Prostate gland (tissue), 2 donors: ENCODE results near the gene TMEM132A. TPM values are rescaled to one million over a fixed set of nuclear protein-coding genes. Genes with fewer than 3 reads are reported as not detected.
A peak's percentile ranks its signal among the peaks of the same experiment; 100 is the strongest.

ENCODE experiments used
- DNase-seq: peaks from one replicate; pipeline ENCODE4 v3.0.0-alpha.2; 2019; ENCODE audit warnings: low spot score
- H3K27ac ChIP-seq, 2 donors: fragments of 200-600 bp; sonication (generic); 2 replicates each; pipeline ENCODE4 v1.5.1; 2017 to 2019
- H3K27me3 ChIP-seq: fragments of 200-600 bp; sonication (generic); replicated peaks from 2 replicates; pipeline ENCODE4 v1.5.1; 2019; ENCODE audit not compliant: insufficient read depth
- H3K36me3 ChIP-seq, 2 donors: fragments of 200-600 bp; sonication (generic); 1 replicate in 1 of 2; 2 replicates in 1 of 2; pipeline versions ENCODE4 v1.5.1 to v1.8.1; 2017 to 2019
- H3K4me1 ChIP-seq: fragments of 200-600 bp; sonication (generic); replicated peaks from 2 replicates; pipeline ENCODE4 v1.5.1; 2019
- H3K4me3 ChIP-seq, 2 donors: fragments of 200-600 bp; sonication (generic); 2 replicates each; pipeline ENCODE4 v1.5.1; 2017 to 2019
- H3K9me3 ChIP-seq: fragments of 200-600 bp; sonication (generic); 2 replicates; pipeline ENCODE4 v1.5.1; 2017
- POLR2A ChIP-seq: fragments of 450-650 bp; IDR thresholded peaks from one replicate; pipeline ENCODE4 v1.6.1; 2016; ENCODE audit warnings: antibody characterized with exemption, mild to moderate bottlenecking
- POLR2AphosphoS5 ChIP-seq: sonication (generic); formaldehyde crosslinking; IDR thresholded peaks from one replicate; pipeline ENCODE4 v1.6.1; 2017; ENCODE audit warnings: antibody characterized with exemption
- WGBS: methylation state at CpG from one replicate; pipeline ENCODE4 v1.1.5; 2018; 5-methylcytosine and 5-hydroxymethylcytosine counted together
- intact Hi-C: fragments of 100-400 bp; cut with DNase I; formaldehyde crosslinking; loops from one replicate; pipeline ENCODE4 v1.14.2; 2022
- total RNA-seq, 2 donors: library from RNA; depleted of rRNA; stranded (reverse); fragments of >200 nt; gene quantifications; one replicate each; pipeline ENCODE4 v1.1.0, GENCODE V29; 2016
- TF ChIP-seq, protein P1 (sequence below), 4 experiments: fragments of 200-600 bp in 2 of 4; fragments of 450-650 bp in 2 of 4; sonication (generic) in 2 of 4; IDR thresholded peaks; 1 replicate in 3 of 4; 2 replicates in 1 of 4; pipeline ENCODE4 v1.5.1; 2016 to 2019; ENCODE audit warnings: antibody characterized with exemption in 4 of 4, mild to moderate bottlenecking in 2 of 4, moderate library complexity in 2 of 4

The TMEM132A gene
- total RNA-seq, 2 donors from 2014 or later: 18.7 to 44.5 TPM

DNA sequence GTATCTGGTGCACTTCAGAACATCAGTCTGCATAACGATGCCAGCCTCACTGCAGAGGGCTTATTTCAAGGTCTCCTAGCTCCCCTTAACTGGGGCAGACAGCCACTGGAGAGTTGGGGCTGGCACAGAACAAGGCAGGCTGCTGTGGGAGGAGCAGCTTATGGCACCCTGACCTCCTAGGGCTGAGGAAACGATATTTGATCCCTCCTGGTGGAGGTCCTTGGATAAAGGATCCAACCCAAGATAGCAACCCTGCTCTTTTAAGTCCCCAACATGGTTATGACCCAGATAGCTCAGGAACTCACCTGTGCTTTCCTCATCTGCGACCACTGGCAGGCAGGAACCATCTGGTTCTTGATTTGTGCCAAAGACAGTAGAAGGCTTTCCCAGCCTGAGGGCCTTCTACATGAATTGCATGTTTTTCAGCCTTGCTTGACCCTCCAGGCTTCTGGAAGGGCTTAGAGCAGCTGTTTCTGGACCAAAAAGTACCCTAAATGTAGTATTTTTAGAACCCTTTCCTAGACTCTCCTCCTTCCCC, 7.5 kb upstream of the TMEM132A start:
- Histone ChIP-seq H3K9me3 (no peaks in the 10 kb centered on the region), H3K4me3 (no peak overlapping the region), H3K27ac (no peak overlapping the region), H3K27me3 (no peaks in the 10 kb centered on the region), H3K4me1 (peaks cover 21% of the 10 kb centered on the region), H3K36me3 (peaks cover 6 to 9% of the 10 kb centered on the region in 2 donors)
- no peak for TF ChIP-seq POLR2AphosphoS5
- no peak for TF ChIP-seq POLR2A
- TF ChIP-seq, protein P1, sequence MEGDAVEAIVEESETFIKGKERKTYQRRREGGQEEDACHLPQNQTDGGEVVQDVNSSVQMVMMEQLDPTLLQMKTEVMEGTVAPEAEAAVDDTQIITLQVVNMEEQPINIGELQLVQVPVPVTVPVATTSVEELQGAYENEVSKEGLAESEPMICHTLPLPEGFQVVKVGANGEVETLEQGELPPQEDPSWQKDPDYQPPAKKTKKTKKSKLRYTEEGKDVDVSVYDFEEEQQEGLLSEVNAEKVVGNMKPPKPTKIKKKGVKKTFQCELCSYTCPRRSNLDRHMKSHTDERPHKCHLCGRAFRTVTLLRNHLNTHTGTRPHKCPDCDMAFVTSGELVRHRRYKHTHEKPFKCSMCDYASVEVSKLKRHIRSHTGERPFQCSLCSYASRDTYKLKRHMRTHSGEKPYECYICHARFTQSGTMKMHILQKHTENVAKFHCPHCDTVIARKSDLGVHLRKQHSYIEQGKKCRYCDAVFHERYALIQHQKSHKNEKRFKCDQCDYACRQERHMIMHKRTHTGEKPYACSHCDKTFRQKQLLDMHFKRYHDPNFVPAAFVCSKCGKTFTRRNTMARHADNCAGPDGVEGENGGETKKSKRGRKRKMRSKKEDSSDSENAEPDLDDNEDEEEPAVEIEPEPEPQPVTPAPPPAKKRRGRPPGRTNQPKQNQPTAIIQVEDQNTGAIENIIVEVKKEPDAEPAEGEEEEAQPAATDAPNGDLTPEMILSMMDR (IDR thresholded peaks at IDR 0.05): no peak
- intact Hi-C loops: no loop called here
- DNase-seq: no peak
- 61% methylated on average over 3 of the region's 3 CpGs for WGBS

DNA sequence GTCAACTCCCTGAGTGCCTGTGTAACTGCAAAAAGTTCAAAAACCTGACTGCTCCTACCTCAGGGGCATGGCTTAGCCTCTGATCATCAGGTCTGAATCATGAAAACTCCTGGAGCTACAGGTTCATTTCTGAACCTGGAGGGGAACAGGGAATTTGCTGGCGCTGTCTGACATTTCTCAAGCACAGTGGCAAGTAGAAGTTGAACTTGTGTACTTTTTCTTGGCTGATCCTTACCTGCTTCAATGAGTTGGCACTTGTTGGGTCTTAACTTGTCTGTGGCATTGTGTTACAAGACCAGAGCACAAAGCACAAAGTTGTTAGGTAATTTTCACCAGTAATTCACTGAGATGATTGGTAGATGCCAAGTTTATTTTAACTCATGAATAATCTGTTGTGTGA, 7.0 kb upstream of the TMEM132A start:
- Histone ChIP-seq H3K4me3 (no peak overlapping the region), H3K36me3 (peaks cover 9 to 14% of the 10 kb centered on the region in 2 donors), H3K9me3 (no peaks in the 10 kb centered on the region), H3K27me3 (no peaks in the 10 kb centered on the region), H3K4me1 (peaks cover 21% of the 10 kb centered on the region), H3K27ac (no peak overlapping the region)
- intact Hi-C loops: no loop called here
- 53% methylated on average over 1 of the region's 1 CpG for WGBS
- no peak for TF ChIP-seq POLR2A
- TF ChIP-seq POLR2AphosphoS5: peak; percentile 36
- TF ChIP-seq, protein P1 (IDR thresholded peaks at IDR 0.05): no peak
- no peak for DNase-seq

DNA sequence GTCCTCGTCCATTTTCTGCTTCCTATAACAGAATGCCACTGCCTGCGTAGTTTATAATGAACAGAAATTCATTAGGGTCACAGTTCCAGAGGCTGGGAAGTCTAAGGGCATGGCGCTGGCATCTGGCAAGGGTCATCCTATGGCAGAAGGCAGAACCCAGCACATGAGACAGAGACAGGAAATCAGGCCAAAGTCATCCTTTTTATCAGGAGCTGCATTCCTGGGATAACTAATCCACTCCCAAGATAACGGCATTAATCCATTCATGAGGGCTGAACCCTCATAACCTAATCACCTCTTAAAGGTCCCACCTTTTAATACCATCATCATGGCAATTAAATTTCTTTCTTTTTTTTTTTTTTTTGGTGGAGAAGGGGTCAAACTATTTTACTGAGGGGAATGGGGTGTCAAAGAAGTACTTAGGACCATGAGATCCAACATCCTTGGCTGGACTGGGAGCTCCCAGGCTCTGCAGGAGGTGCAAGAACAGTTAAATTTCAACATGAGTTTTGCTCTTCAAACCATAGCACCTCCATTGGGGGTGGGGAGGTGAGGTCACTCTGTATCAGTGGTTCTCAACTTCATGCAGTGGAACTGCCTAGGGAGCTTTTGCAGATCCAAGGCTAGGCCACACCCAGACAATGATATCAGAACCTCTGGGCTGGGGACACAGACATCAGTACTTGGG, 5.9 kb upstream of the TMEM132A start:
- 91% methylated on average over 4 of the region's 4 CpGs for WGBS
- DNase-seq: no peak
- intact Hi-C loops: no loop called here
- H3K4me3 ChIP-seq: no peak overlapping the region
- peaks cover 9 to 17% of the 10 kb centered on the region in 2 donors for H3K36me3 ChIP-seq
- peaks cover 12% of the 10 kb centered on the region for H3K4me1 ChIP-seq
- H3K9me3 ChIP-seq: no peaks in the 10 kb centered on the region
- H3K27ac ChIP-seq: no peak overlapping the region
- TF ChIP-seq, protein P1 (IDR thresholded peaks at IDR 0.05): no peak
- TF ChIP-seq POLR2A (no peak), POLR2AphosphoS5 (no peak)
- H3K27me3 ChIP-seq: no peaks in the 10 kb centered on the region

DNA sequence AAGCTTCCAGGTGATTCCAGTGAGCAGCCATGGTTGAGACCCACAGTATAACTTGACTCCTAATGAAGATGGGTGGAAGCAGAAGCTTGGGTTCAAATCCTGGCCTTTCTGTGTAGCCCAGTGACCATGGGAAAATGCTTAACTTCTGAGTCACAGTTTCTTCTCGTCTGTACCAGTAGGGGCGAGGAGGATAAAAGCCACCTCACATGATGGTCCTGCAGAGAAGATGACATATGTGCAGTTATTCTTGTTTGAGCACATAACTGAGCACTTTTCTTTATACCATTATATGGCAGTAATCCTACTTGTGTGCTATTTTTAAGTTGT, 5.4 kb upstream of the TMEM132A start:
- no peak for DNase-seq
- Histone ChIP-seq H3K27ac (no peak overlapping the region), H3K4me3 (no peak overlapping the region), H3K4me1 (peaks cover 11% of the 10 kb centered on the region), H3K27me3 (no peaks in the 10 kb centered on the region), H3K36me3 (peaks cover 9 to 17% of the 10 kb centered on the region in 2 donors), H3K9me3 (no peaks in the 10 kb centered on the region)
- WGBS: 64% methylated on average over 2 of the region's 2 CpGs
- intact Hi-C loops: no loop called here
- TF ChIP-seq POLR2A: no peak
- TF ChIP-seq POLR2AphosphoS5: no peak
- TF ChIP-seq, protein P1 (IDR thresholded peaks at IDR 0.05): no peak

DNA sequence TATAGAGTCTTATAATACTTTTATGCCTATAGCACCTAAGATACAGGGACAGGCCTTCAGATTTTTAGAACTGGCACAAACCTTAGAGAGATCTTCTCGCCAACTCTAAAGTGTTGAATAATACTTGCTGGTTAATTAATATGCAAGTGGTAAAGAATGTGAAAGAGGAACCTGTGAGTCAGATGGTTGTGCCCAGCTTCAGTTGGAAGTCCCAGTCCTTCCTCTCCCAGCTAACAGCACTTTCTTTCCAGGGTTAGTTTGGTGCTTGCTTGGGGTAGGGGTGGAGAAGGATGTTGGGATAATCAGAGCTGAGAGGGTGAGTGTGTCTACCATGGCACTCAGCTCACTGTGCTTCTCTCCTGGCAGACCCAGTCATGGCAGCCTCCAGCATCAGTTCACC, 4.9 kb upstream of the TMEM132A start:
- WGBS: 93% methylated on average over 1 of the region's 1 CpG
- DNase-seq: no peak
- Histone ChIP-seq H3K27ac (no peak overlapping the region), H3K4me3 (no peak overlapping the region), H3K36me3 (peaks cover 9 to 17% of the 10 kb centered on the region in 2 donors), H3K4me1 (peaks cover 11% of the 10 kb centered on the region), H3K9me3 (no peaks in the 10 kb centered on the region), H3K27me3 (no peaks in the 10 kb centered on the region)
- intact Hi-C loops: no loop called here
- TF ChIP-seq, protein P1 (IDR thresholded peaks at IDR 0.05): no peak
- no peak for TF ChIP-seq POLR2A
- TF ChIP-seq POLR2AphosphoS5: no peak
